Measurements from ENCODE around the gene PRDM1.
"Not testable (repeated sequence)": the region's sequence is repeated elsewhere in the genome, so short reads cannot be mapped to it uniquely, and the experiment has no call there.

Gene PRDM1

DNA sequence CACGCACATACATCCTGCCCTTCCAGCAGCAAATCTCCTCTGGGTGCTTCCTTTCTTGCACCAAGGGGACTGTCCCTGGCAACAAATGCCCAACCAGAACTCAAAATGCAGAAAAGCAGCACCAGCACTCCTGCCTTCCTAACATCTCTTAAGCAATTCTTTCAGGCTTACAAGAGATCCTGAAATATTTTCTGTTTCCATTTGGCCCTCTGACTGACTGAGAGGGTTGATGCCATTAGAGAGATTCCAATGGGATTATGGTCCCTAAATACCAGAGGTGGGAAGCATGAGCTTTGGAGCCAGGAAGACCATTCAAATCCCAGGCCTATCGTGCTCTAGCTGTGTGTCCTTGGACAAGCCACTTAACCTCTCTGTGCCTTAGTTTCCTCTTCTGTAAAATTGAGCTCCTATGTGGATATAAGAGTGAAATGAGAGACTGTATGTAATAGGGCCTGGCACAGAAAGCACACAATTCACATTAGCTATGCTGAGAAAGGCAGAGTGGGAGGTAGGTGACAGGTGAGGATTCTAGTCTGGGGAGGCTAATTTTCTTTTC, 56.8 kb downstream of the PRDM1 start:
- no peak for DNase-seq

DNA sequence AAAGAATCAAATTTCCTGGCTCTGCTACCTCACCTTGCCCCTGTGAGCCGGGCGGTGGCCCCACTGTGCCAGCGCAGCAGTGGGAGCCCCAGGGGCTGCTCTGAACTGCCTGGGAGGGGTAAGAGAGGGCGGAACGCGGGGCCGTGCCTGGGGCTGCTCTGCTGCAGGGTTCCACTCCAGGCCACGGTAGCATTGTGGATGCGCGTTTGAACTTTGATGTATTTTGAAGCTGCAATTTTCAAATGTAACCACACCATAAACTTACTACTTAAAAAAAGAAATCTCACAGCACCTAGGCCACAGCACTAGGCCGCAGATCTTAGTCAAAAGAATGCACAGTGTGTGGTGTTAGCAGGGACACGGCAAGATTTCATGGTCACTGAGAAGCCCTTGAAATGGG, 57.5 kb downstream of the PRDM1 start:
- DNase-seq: no peak

DNA sequence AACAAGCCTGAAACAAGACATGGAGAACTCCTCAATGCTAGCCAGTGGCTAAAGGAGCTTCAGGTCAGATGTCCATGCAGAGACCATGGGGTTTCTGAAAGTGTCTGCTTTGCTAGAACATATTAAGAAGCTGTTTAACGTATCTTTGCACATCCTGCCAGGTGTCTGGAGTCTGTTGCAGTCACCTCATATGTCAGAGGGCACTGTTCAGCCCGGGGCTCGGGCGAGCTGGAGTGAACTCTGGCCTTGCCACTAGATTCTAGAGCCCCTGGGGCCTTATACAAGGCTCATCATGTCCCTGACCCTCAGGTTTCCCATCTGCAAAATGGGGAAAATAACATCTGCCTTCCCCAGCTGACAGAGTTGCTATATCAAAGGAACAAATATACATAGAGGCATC, 59.0 kb downstream of the PRDM1 start:
- DNase-seq: no peak

DNA sequence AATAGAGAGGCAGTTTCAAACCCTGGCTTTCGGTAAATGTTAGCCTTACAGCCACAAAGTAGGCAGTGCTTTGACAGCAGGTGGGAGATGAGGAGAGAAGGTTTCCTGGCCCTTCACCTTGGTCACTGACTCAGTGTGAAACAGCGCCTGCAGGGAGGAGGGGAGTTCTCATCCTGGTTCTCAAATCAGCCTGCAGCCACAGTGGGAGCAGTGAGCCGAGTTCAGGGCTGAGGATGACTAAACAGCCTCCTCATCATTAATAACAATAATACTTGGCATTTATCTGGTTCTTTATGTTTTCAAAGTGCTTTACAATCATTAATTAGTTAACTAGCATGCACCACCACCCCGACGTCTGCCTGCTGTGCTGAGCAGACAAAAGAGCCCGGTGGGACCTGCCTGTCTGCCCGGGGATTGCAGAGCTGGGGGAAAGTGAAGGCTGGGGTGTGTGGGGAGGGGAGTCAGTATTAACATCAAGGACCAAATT, 59.6 kb downstream of the PRDM1 start:
- peak; percentile 52 for DNase-seq

DNA sequence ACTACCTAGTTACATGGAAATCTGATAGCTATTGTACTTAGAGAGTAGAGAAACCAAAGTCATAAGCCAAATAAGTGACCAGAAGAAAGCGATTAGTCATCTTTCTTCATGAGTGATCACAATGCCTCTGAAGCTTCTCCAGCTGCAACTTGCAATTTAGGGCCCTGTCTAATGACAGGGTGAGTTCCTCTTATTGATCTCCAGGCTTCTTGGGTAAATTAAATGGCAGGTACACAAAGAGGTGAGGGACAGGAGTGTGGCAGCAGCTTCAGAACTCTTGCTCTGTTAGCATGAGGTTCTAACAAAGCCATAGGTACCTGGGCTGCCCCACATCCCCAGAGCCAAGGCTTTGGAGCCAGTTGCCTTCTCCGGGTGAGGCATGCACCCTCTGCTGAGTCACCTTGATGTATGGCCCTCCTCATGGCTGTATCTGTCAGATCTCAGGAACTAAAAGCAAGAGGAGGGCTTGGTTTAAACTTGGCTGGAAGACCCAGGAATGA, 60.8 kb downstream of the PRDM1 start:
- DNase-seq: peak; percentile 26

DNA sequence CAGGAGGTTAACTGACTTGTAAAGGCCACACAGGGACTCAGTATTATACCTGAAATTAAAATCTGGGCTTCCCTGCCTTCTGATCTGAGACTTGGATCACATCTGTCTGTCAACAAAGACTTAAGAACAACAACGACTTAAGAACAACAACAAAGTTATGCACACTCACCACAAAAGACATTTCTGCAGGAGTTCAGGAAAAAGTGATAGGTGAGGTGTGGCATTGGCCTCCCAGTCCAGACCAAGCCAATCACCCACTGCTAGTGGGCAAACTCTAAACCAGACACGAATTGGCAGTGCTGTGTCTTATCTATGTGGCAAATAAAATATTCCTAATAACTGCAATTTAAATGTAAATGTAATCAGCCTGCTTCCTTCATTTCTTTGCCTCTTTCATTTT, 61.3 kb downstream of the PRDM1 start:
- no peak for DNase-seq

DNA sequence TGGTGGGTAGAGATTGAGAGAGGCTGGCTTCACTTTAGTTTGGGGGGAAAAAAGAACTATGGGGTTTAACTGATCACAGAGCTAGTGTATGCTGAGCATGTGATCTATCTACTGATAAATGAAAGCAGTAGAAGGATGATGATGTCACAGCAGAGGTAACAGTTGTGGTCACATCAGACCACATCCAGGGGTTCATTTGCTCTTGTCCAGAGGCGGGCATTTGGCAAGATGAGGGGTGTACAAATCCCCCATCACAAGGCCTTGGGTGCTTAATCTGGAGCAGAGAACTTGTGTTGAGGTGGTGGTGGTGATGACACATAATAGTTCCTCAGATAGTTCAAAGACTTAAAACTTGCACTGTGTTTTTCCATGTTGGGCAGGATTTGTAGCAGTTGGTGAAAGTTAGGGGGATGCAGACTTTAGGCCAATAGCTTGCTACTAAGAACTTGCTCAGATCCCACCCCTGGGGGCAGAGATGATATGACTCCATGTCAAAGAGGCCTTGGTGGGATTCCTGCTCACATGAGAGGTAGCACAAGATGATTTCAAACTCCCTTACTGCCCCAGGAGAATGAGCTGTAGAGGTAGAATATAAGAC, 63.4 kb downstream of the PRDM1 start:
- no peak for DNase-seq

DNA sequence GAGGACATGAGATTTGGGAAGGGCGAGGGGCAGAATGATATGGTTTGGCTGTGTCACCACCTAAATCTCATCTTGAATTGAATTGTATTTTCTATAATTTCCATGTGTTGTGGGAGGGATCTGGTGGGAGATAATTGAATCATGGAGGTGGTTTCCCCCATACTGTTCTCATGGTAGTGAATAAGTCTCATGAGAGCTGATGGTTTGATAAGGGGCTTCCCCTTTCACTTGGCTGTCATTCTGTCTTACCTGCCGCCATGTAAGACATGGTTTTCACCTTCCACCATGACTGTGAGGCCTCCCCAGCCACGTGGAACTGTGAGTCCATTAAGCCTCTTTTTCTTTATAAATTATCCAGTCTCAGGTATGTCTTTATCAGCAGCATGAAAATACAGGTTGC, 66.3 kb downstream of the PRDM1 start:
- DNase-seq: not testable (repeated sequence)

DNA sequence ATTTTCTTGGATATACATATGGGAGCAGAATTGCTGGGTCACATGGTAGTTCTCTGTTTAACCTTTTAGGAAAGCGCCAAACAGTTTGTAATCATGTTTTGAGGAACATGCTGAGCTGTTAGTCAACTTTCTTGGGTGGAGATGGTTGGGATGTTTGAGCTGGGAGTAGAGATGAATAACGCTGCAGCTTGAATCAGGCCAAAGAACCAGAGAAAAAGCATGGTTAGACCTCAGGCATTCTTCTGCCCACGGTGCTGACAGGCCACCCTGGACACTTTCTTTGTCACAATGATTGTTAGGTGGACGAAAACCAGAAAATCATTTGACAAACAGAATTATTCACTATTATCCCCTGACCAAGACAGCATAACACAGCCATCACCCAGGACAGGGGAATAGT, 66.8 kb downstream of the PRDM1 start:
- no peak for DNase-seq

DNA sequence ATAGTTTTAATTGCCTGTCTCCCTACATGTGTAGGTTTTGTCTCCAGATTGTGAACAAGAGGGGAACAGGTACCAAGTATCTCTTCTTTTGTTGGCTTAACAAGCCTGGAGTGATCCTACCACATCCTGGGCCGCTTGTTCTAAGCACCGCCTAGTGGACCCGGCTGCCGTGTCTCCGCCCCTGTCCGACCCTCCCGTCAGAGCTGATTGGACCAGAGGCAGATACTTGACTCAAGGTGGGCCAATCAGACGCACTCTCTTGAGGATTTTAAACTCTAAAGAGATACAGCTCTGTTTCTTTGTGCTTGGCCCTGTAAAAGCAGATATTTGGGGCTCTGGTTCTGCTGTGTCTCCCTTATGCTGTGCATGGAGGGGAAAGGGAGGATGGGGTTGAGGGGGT, 68.2 kb downstream of the PRDM1 start:
- no peak for DNase-seq

DNA sequence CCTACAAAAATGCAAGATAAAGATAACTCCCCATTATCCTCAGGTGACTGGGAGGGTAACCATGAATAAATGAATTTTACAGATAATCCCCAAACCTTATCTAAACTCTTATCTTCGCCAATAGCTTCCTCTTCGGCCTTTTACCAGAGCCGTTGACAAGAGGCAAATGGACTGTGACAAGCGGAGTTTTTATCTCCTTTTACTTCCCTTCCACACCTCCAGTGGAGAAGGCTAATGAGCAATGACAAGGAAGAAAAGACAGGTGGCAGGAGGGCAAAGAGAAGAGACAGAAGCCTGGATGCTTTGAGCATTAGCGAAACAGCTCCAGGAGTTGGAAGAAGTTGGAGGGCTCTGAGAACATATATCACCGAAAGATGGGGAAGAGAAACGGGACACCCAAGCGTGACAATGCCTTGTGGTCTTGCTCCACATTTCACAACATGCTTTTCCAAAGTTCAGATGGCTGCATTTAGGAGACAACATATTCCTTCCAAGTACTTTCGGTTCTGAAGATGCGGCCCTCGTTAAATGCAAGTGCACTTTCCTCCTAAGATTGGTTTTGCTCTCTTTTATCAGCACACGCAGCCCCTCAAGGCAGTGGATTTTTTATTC, 69.2 kb downstream of the PRDM1 start:
- no peak for DNase-seq

DNA sequence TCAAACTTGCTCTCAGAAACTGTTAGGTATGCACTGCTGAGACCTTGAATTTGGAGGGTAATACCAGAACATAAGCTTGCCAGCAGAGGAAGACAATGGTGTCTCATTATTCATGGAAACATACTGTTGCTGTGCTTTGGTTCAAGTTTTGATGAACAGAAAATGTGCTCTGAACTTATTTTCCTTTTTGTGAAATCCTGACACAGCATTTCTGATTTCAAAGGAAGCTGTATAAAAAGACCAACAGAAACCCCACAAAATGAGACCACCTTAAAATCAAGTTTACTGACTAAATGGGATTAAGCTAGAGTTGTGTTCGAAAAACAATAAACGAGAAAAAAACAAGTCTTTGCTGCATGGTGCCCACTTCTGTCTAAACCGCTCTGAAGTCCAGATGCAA, 70.3 kb downstream of the PRDM1 start:
- DNase-seq: no peak

DNA sequence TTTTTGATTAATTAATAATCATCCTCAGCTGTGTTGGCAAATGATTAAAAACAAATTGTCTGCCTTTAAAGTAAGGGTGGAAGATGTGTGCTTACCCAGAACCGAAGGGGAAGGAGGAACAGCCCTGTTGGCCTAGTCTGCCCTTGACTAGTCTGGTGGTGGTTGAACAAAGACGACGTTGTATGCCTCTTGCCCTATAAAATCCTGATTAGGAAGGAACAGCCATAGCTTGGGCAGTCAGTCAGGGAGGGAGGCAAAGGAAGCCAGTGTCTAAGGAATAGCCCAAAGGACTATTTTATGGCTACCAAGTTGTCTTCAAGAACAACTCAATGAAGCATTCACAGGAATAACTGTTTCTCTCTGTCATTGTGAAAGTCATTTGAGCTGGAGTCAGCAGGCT, 70.7 kb downstream of the PRDM1 start:
- no peak for DNase-seq

DNA sequence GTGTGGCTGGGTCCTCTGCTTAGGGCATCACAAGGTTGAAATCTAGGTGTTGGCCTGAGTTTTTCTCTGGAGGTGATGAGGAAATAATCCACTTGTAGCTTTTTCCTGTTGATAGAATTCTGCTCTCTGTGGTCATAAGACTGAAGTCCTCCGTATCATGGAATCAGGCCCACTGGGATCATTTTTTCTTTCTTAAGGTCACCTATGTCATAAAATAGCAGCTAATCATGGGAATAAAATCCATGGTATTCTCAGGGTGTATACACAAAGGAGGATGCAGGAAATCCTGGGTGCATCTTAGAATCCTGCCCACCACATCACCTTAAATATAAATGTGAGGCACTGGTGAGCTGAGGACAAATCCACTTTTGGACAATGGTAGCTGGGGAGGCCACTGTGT, 72.7 kb downstream of the PRDM1 start:
- DNase-seq: peak; percentile 47

Measured in HCEC 1CT (cell line).